HG03342 (cell line): ENCODE data around the gene KCNQ5.
"Not testable (repeated sequence)": the region's sequence is repeated elsewhere in the genome, so short reads cannot be mapped to it uniquely, and the experiment has no call there.

ENCODE experiments used
- ATAC-seq: cut with Tn5 transposase; IDR thresholded peaks from one replicate; pipeline ENCODE4 v1.9.1; 2021; ENCODE audit warnings: mild to moderate bottlenecking, moderate library complexity; ENCODE audit not compliant: unreplicated experiment

Gene KCNQ5

GRCh38 chr6:73156793-73157767 lies 535.2 kb downstream of the KCNQ5 start:
- ATAC-seq: no peak

- ATAC-seq: no peak
These were observed 536.0 kb downstream of the KCNQ5 start for GRCh38 chr6:73157870-73158269.

- ATAC-seq: no peak
These were observed 547.2 kb downstream of the KCNQ5 start for GRCh38 chr6:73169111-73169510.

- ATAC-seq: no peak
These were observed 547.8 kb downstream of the KCNQ5 start for GRCh38 chr6:73169633-73170032.

- ATAC-seq: no peak
These were observed 552.8 kb downstream of the KCNQ5 start for GRCh38 chr6:73174646-73175045.

- ATAC-seq: no peak
These were observed 554.2 kb downstream of the KCNQ5 start for GRCh38 chr6:73176057-73176456.

GRCh38 chr6:73177221-73177944 lies 555.5 kb downstream of the KCNQ5 start:
- peak; percentile 59 for ATAC-seq

- ATAC-seq: no peak
These were observed 558.3 kb downstream of the KCNQ5 start for GRCh38 chr6:73180076-73180738.

GRCh38 chr6:73180763-73181619 lies 559.1 kb downstream of the KCNQ5 start:
- ATAC-seq: peak; percentile 83

GRCh38 chr6:73182021-73182607 lies 560.2 kb downstream of the KCNQ5 start:
- no peak for ATAC-seq

GRCh38 chr6:73193302-73193701 lies 571.4 kb downstream of the KCNQ5 start:
- not testable (repeated sequence) for ATAC-seq

GRCh38 chr6:73194744-73195143 lies 572.9 kb downstream of the KCNQ5 start:
- no peak for ATAC-seq

GRCh38 chr6:73200247-73200646 lies 578.4 kb downstream of the KCNQ5 start:
- ATAC-seq: no peak

GRCh38 chr6:73200735-73201134 lies 578.9 kb downstream of the KCNQ5 start:
- ATAC-seq: no peak

- ATAC-seq: no peak
These were observed 581.2 kb downstream of the KCNQ5 start for GRCh38 chr6:73203098-73203497.

GRCh38 chr6:73204252-73204651 lies 582.4 kb downstream of the KCNQ5 start:
- ATAC-seq: no peak

- ATAC-seq: no peak
These were observed 585.5 kb downstream of the KCNQ5 start for GRCh38 chr6:73207221-73207837.

- no peak for ATAC-seq
These were observed 587.3 kb downstream of the KCNQ5 start for GRCh38 chr6:73209117-73209516.

GRCh38 chr6:73216859-73217258 lies 595.0 kb downstream of the KCNQ5 start:
- ATAC-seq: no peak

GRCh38 chr6:73225396-73225795 lies 603.5 kb downstream of the KCNQ5 start, which contains the start of gene KHDC1L:
Gene KHDC1L, minus strand, starts transcription at chr6:73225496. Its CDS starts 88 bp downstream, at chr6:73225408.
- no peak for ATAC-seq
